ENCODE results near the gene TMEM179.

DNA sequence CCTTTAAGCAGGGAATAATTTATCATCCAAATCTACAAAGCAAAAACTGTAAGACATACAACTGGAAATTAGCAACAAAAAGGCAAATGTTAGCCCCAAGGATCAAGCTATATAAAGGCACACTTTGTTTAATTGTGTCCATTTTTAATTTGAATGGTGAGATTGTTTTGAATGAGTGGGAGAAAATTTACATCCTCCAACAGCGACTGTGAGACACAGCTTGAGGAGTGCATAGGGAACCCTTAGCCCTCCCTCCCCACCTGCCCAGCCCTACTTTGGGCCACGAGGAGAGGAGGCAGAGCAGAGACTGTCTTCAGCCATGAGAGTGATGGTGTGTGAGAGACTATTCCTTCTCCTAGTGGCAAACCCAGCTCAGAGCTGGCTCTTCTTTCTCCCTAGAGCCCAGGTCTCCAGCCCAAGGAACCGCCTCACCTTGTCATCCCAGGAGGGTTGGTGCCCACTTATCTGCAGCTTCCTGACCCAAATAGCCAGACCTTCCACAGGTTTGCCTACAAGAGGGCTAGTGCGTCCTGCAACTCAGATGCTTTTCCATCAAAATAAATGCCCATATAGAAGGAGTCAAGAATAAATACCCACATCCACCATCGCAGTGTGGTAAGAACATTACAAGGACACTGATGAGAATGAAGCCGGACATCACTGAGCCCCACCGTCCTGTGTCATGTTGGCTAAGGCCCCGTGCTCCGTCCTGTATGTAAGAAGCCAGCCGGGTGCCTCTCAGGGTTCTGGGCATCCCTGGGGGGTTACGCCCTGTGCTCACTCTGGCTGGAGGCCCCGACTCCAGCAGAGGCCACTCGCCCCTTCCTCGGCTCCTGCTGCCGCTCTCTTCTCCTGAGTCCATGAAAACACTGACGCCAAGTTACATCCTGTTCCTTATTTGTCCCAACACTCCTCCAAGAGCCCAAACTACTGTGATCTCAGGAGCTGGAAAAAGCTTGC lies 61.4 kb downstream of the TMEM179 start:
- TF ChIP-seq, protein P1, sequence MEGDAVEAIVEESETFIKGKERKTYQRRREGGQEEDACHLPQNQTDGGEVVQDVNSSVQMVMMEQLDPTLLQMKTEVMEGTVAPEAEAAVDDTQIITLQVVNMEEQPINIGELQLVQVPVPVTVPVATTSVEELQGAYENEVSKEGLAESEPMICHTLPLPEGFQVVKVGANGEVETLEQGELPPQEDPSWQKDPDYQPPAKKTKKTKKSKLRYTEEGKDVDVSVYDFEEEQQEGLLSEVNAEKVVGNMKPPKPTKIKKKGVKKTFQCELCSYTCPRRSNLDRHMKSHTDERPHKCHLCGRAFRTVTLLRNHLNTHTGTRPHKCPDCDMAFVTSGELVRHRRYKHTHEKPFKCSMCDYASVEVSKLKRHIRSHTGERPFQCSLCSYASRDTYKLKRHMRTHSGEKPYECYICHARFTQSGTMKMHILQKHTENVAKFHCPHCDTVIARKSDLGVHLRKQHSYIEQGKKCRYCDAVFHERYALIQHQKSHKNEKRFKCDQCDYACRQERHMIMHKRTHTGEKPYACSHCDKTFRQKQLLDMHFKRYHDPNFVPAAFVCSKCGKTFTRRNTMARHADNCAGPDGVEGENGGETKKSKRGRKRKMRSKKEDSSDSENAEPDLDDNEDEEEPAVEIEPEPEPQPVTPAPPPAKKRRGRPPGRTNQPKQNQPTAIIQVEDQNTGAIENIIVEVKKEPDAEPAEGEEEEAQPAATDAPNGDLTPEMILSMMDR (IDR thresholded peaks at IDR 0.05), result no peak
- no peak for TF ChIP-seq POLR2A (IDR thresholded peaks at IDR 0.05)
